Mucosa of descending colon (tissue), 3 donors: ENCODE results near the gene GFY. TPM values are rescaled to one million over a fixed set of nuclear protein-coding genes. Genes with fewer than 3 reads are reported as not detected.

Experiments used
- ATAC-seq: fragments of 200-7000 bp; cut with Tn5 transposase; one replicate; pipeline ENCODE4 v1.9.1; 2020; ENCODE audit warnings: mild to moderate bottlenecking, moderate library complexity
- DNase-seq, 3 donors: peaks; one replicate each; pipeline ENCODE4 v3.0.0-alpha.2; 2020
- H3K36me3 ChIP-seq: fragments of 200-600 bp; one replicate; pipeline ENCODE4 v1.8.0; 2021; ENCODE audit warnings: low read depth, mild to moderate bottlenecking
- H3K4me1 ChIP-seq: fragments of 200-600 bp; one replicate; pipeline ENCODE4 v1.8.0; 2021; ENCODE audit warnings: low read depth, mild to moderate bottlenecking
- H3K4me3 ChIP-seq: fragments of 200-600 bp; one replicate; pipeline ENCODE4 v1.8.0; 2021; ENCODE audit warnings: mild to moderate bottlenecking
- H3K9me3 ChIP-seq: fragments of 200-600 bp; one replicate; pipeline ENCODE4 v1.8.0; 2021; ENCODE audit warnings: mild to moderate bottlenecking
- CTCF ChIP-seq: fragments of 200-600 bp; IDR thresholded peaks from one replicate; pipeline ENCODE4 v1.8.0; 2022; ENCODE audit warnings: antibody characterized with exemption, mild to moderate bottlenecking
- intact Hi-C, 2 donors: fragments of 100-400 bp; cut with DNase I in 1 of 2; cut with micrococcal nuclease in 1 of 2; formaldehyde crosslinking; loops; one replicate each; pipeline versions ENCODE4 v1.11.0 to v1.11.1; 2022; cut with DNase I, micrococcal nuclease
- total RNA-seq, 3 donors: library from RNA; stranded (reverse); fragmentation: NEBNext Ultra II Directional in 2 of 3; extraction: Animal tissue kit (Norgen Biotek cat#: 25700) in 2 of 3; gene quantifications; one replicate each; pipeline versions ENCODE4 v1.2.1 to v1.2.4, GENCODE V29; 2021 to 2023
- donor health status: DM: no; HTN: no; CAD: no; lungs with moderate emphysema.
- donor health status: DM: no; HTN: no; CAD: no.
- donor health status: DM: no; HTN: yes; CAD: no.

Gene GFY
- total RNA-seq, 3 donors from 2014 or later, result not detected

- peak in 2 of 3 donors; percentile 56 to 66 for DNase-seq
- Histone ChIP-seq H3K9me3 (no peaks in the 10 kb centered on the region), H3K4me1 (peaks cover 5% of the 10 kb centered on the region), H3K36me3 (no peaks in the 10 kb centered on the region), H3K4me3 (no peak overlapping the region)
- intact Hi-C loops, result no loop called here
- no peak for TF ChIP-seq CTCF
- peak; percentile 74 for ATAC-seq
Observed at GRCh38 chr19:49421039-49421877, 3.9 kb upstream of the GFY start.

- no peaks in the 10 kb centered on the region for H3K36me3 ChIP-seq
- no peak for TF ChIP-seq CTCF
- ATAC-seq, result no peak
- no peak for DNase-seq
- no peak overlapping the region for H3K4me3 ChIP-seq
- H3K9me3 ChIP-seq, result no peaks in the 10 kb centered on the region
- H3K4me1 ChIP-seq, result peaks cover 5% of the 10 kb centered on the region
- intact Hi-C loops, result no loop called here
Observed at GRCh38 chr19:49421878-49422202, 3.3 kb upstream of the GFY start.

GRCh38 chr19:49422407-49423070 lies 2.6 kb upstream of the GFY start:
- DNase-seq (peak in 2 of 3 donors; percentile 29 to 60), ATAC-seq (peak; percentile 77)
- no peak overlapping the region for H3K4me3 ChIP-seq

GRCh38 chr19:49423071-49423984 lies 1.9 kb upstream of the GFY start, which contains the start of gene PTH2:
PTH2 (minus strand) TSS chr19:49423441; CDS start chr19:49423339, 102 bp downstream.
- H3K9me3 ChIP-seq, result no peaks in the 10 kb centered on the region
- intact Hi-C loops, result no loop called here
- DNase-seq (no peak), ATAC-seq (no peak)
- no peaks in the 10 kb centered on the region for H3K36me3 ChIP-seq
- no peak within 1 kb of the TSS for H3K4me3 ChIP-seq
- H3K4me1 ChIP-seq, result peaks cover 9% of the 10 kb centered on the region
- no peak for TF ChIP-seq CTCF

More at GRCh38 chr19:49422407-49423070, 2.6 kb upstream of the GFY start:
- no peaks in the 10 kb centered on the region for H3K9me3 ChIP-seq
- peaks cover 5% of the 10 kb centered on the region for H3K4me1 ChIP-seq
- intact Hi-C loops, result no loop called here
- no peak for TF ChIP-seq CTCF
- no peaks in the 10 kb centered on the region for H3K36me3 ChIP-seq

GRCh38 chr19:49423985-49424303 lies 1.2 kb upstream of the GFY start:
- peaks cover 10% of the 10 kb centered on the region for H3K4me1 ChIP-seq

More at GRCh38 chr19:49423985-49424303, 1.2 kb upstream of the GFY start:
- H3K4me3 ChIP-seq, result no peak overlapping the region
- H3K36me3 ChIP-seq, result no peaks in the 10 kb centered on the region
- DNase-seq (no peak), ATAC-seq (no peak)
- TF ChIP-seq CTCF, result no peak
- intact Hi-C loops, result no loop called here
- no peaks in the 10 kb centered on the region for H3K9me3 ChIP-seq
